ENCODE data around the gene CCDC33. TPM values are rescaled to one million over a fixed set of nuclear protein-coding genes. Genes with fewer than 3 reads are reported as not detected.

The CCDC33 gene
- total RNA-seq, 1 donor from 2014 or later, result 0.41 TPM

DNA sequence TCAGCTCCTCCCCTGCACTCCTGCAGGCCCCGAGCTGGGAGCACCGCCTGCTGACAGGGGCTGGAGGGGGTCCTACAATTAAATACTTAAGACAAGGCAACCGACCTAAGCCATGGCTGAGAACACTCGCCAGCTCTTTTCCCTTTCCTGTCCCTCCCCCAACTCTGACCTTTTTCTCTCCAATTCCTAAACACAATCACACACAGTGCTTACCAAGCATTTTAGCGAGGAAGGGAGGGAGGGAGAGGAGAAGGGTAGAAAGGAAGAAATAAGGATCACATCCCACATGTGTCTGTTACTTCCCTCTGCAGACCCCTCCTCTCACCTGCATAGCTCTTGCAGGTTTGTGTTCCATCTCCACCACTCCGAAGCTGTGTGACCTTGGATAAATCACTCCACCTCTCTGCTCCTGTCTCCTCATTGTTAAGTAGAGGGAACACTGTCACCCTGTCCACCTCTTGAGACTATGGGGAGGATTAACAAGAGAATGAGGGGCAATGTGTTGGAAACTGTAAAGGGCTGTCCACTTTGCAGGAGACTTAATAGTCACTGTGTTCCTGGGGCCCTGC lies 67.7 kb downstream of the CCDC33 start:
- Histone ChIP-seq H3K9ac (ENCODE audit: low read length) (no peak overlapping the region), H4K20me1 (ENCODE audit: insufficient read depth, low read length) (no peaks in the 10 kb centered on the region), H3K36me3 (ENCODE audit: insufficient read depth, low read length) (no peaks in the 10 kb centered on the region), H2AFZ (ENCODE audit: low read depth, low read length) (no peak overlapping the region), H3K4me3 (ENCODE audit: insufficient read depth, low read depth, low read length) (no peak overlapping the region), H3K4me2 (ENCODE audit: low read length) (no peak overlapping the region), H3K79me2 (ENCODE audit: insufficient read depth, low read length) (no peaks in the 10 kb centered on the region), H3K9me3 (ENCODE audit: insufficient read depth, low read depth, low read length) (no peaks in the 10 kb centered on the region), H3K4me1 (ENCODE audit: insufficient read depth, low read length) (peaks cover 10% of the 10 kb centered on the region), H3K27me3 (ENCODE audit: insufficient read depth, low read length) (peaks cover 22% of the 10 kb centered on the region), H3K27ac (ENCODE audit: low read depth, low read length) (no peak overlapping the region)
- Mint-ChIP-seq H3K27me3 (ENCODE audit: low read depth, unreplicated experiment) (peaks cover 70% of the 10 kb centered on the region), H3K36me3 (ENCODE audit: low read depth, unreplicated experiment) (peaks cover 2% of the 10 kb centered on the region), H3K4me3 (ENCODE audit: unreplicated experiment) (no peak overlapping the region), H3K27ac (ENCODE audit: unreplicated experiment) (no peak overlapping the region), H3K9me3 (ENCODE audit: unreplicated experiment) (no peaks in the 10 kb centered on the region), H3K4me1 (ENCODE audit: low read depth, unreplicated experiment) (peaks cover 30% of the 10 kb centered on the region)
- TF ChIP-seq EZH2 (IDR thresholded peaks at IDR 0.05; ENCODE audit: insufficient read depth, low read length), result no peak
- TF ChIP-seq, protein P1, sequence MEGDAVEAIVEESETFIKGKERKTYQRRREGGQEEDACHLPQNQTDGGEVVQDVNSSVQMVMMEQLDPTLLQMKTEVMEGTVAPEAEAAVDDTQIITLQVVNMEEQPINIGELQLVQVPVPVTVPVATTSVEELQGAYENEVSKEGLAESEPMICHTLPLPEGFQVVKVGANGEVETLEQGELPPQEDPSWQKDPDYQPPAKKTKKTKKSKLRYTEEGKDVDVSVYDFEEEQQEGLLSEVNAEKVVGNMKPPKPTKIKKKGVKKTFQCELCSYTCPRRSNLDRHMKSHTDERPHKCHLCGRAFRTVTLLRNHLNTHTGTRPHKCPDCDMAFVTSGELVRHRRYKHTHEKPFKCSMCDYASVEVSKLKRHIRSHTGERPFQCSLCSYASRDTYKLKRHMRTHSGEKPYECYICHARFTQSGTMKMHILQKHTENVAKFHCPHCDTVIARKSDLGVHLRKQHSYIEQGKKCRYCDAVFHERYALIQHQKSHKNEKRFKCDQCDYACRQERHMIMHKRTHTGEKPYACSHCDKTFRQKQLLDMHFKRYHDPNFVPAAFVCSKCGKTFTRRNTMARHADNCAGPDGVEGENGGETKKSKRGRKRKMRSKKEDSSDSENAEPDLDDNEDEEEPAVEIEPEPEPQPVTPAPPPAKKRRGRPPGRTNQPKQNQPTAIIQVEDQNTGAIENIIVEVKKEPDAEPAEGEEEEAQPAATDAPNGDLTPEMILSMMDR (IDR thresholded peaks at IDR 0.05; ENCODE audit: insufficient read depth, low read depth, low read length), result no peak
- no peak for DNase-seq (ENCODE audit: low read depth)
- no peak for FAIRE-seq

DNA sequence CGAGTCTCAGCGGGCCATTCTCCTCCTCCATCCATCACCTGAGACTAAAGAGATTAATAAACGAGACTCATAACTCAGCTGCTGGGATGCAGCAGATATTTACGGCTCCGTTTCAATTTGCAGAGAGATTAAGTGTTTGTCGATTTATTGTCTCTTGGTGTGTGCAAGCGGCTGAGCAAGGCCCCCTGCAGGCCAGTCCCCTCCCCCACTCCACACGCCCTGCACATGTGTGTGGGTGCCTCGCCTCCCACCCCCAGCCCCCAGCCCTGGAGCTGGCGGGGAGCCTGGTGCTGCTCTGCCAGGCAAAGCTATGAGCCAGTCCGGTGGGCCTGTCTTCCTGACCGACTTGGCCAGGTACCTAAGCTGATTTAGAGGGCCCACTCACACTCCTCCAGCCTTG lies 68.3 kb downstream of the CCDC33 start:
- Histone ChIP-seq H3K79me2 (ENCODE audit: insufficient read depth, low read length) (no peaks in the 10 kb centered on the region), H3K9me3 (ENCODE audit: insufficient read depth, low read depth, low read length) (no peaks in the 10 kb centered on the region), H3K27ac (ENCODE audit: low read depth, low read length) (no peak overlapping the region), H4K20me1 (ENCODE audit: insufficient read depth, low read length) (no peaks in the 10 kb centered on the region), H3K4me3 (ENCODE audit: insufficient read depth, low read depth, low read length) (no peak overlapping the region), H3K27me3 (ENCODE audit: insufficient read depth, low read length) (peaks cover 22% of the 10 kb centered on the region), H3K9ac (ENCODE audit: low read length) (no peak overlapping the region), H2AFZ (ENCODE audit: low read depth, low read length) (no peak overlapping the region), H3K4me1 (ENCODE audit: insufficient read depth, low read length) (peaks cover 10% of the 10 kb centered on the region), H3K36me3 (ENCODE audit: insufficient read depth, low read length) (no peaks in the 10 kb centered on the region), H3K4me2 (ENCODE audit: low read length) (no peak overlapping the region)
- Mint-ChIP-seq H3K27ac (ENCODE audit: unreplicated experiment) (no peak overlapping the region), H3K4me1 (ENCODE audit: low read depth, unreplicated experiment) (peaks cover 30% of the 10 kb centered on the region), H3K4me3 (ENCODE audit: unreplicated experiment) (no peak overlapping the region), H3K36me3 (ENCODE audit: low read depth, unreplicated experiment) (peaks cover 2% of the 10 kb centered on the region), H3K9me3 (ENCODE audit: unreplicated experiment) (no peaks in the 10 kb centered on the region), H3K27me3 (ENCODE audit: low read depth, unreplicated experiment) (peaks cover 70% of the 10 kb centered on the region)
- FAIRE-seq (no peak), DNase-seq (ENCODE audit: low read depth) (no peak)
- TF ChIP-seq, protein P1 (IDR thresholded peaks at IDR 0.05; ENCODE audit: insufficient read depth, low read depth, low read length), result no peak
- TF ChIP-seq EZH2 (IDR thresholded peaks at IDR 0.05; ENCODE audit: insufficient read depth, low read length), result no peak

DNA sequence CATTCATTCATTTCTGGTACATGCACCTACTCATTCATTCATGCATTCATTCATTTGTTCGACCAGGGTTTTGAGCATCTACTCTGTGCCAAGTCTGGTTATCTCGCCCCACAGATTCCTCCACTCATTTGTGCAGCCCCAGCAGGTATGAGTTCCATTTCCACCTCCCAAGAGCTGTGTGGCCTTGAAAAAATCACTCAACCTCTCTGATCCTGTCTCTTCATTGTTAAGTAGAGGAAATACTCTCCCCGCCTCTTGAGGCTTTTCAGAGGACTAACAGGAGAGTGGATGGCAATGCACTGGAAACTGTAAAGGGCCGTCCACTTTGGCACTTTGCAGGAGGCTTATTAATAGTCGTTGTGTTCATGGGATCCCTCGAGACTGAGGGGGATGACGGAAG lies 69.6 kb downstream of the CCDC33 start:
- Mint-ChIP-seq H3K27me3 (ENCODE audit: low read depth, unreplicated experiment) (peaks cover 69% of the 10 kb centered on the region), H3K4me1 (ENCODE audit: low read depth, unreplicated experiment) (peaks cover 30% of the 10 kb centered on the region), H3K27ac (ENCODE audit: unreplicated experiment) (no peak overlapping the region), H3K4me3 (ENCODE audit: unreplicated experiment) (no peak overlapping the region), H3K9me3 (ENCODE audit: unreplicated experiment) (no peaks in the 10 kb centered on the region), H3K36me3 (ENCODE audit: low read depth, unreplicated experiment) (no peaks in the 10 kb centered on the region)
- H3K79me2 ChIP-seq (ENCODE audit: insufficient read depth, low read length), result no peaks in the 10 kb centered on the region
- no peaks in the 10 kb centered on the region for H4K20me1 ChIP-seq (ENCODE audit: insufficient read depth, low read length)
- TF ChIP-seq EZH2 (IDR thresholded peaks at IDR 0.05; ENCODE audit: insufficient read depth, low read length), result no peak
- TF ChIP-seq, protein P1 (IDR thresholded peaks at IDR 0.05; ENCODE audit: insufficient read depth, low read depth, low read length), result no peak
- no peak overlapping the region for H3K9ac ChIP-seq (ENCODE audit: low read length)
- no peak overlapping the region for H3K4me2 ChIP-seq (ENCODE audit: low read length)
- DNase-seq (ENCODE audit: low read depth) (no peak), FAIRE-seq (no peak)
- H3K4me1 ChIP-seq (ENCODE audit: insufficient read depth, low read length), result peaks cover 10% of the 10 kb centered on the region
- no peaks in the 10 kb centered on the region for H3K36me3 ChIP-seq (ENCODE audit: insufficient read depth, low read length)
- H3K9me3 ChIP-seq (ENCODE audit: insufficient read depth, low read depth, low read length), result no peaks in the 10 kb centered on the region
- H3K4me3 ChIP-seq (ENCODE audit: insufficient read depth, low read depth, low read length), result no peak overlapping the region
- H2AFZ ChIP-seq (ENCODE audit: low read depth, low read length), result no peak overlapping the region
- H3K27me3 ChIP-seq (ENCODE audit: insufficient read depth, low read length), result peaks cover 14% of the 10 kb centered on the region
- H3K27ac ChIP-seq (ENCODE audit: low read depth, low read length), result no peak overlapping the region
